Esophagus muscularis mucosa (tissue), 4 donors: ENCODE results near the gene SZT2. TPM values are rescaled to one million over a fixed set of nuclear protein-coding genes. Genes with fewer than 3 reads are reported as not detected.
"Not testable (repeated sequence)": the region's sequence is repeated elsewhere in the genome, so short reads cannot be mapped to it uniquely, and the experiment has no call there.

Experiments used
- DNase-seq: peaks from one replicate; pipeline ENCODE4 v3.0.0-alpha.2; 2017; ENCODE audit errors: extremely low spot score
- H3K27ac ChIP-seq, 4 donors: fragments of 200-600 bp; sonication (generic); replicated peaks in 1 of 4; 1 replicate in 3 of 4; 2 replicates in 1 of 4; pipeline ENCODE4 v1.5.1; 2016 to 2019; ENCODE audit warnings: mild to moderate bottlenecking in 1 of 4
- H3K27me3 ChIP-seq, 4 donors: fragments of 200-600 bp; sonication (generic); one replicate each; pipeline versions ENCODE4 v1.5.1 to v1.6.0; 2016 to 2019
- H3K36me3 ChIP-seq, 4 donors: fragments of 200-600 bp; sonication (generic); one replicate each; pipeline ENCODE4 v1.5.1; 2016 to 2019
- H3K4me1 ChIP-seq, 4 donors: fragments of 200-600 bp; sonication (generic); one replicate each; pipeline ENCODE4 v1.5.1; 2016 to 2019
- H3K4me3 ChIP-seq, 4 donors: fragments of 200-600 bp; sonication (generic); 1 replicate in 2 of 4; 2 replicates in 2 of 4; pipeline ENCODE4 v1.5.1; 2016 to 2019; ENCODE audit warnings: mild to moderate bottlenecking in 4 of 4, moderate library complexity in 1 of 4
- H3K9me3 ChIP-seq, 4 donors: fragments of 200-600 bp; sonication (generic); 1 replicate in 3 of 4; 2 replicates in 1 of 4; pipeline ENCODE4 v1.5.1; 2016 to 2019
- CTCF ChIP-seq, 3 experiments: fragments of 200-600 bp in 2 of 3; fragments of 450-650 bp in 1 of 3; sonication (generic) in 2 of 3; IDR thresholded peaks; one replicate each; pipeline ENCODE4 v1.5.1; 2017 to 2019; ENCODE audit warnings: antibody characterized with exemption in 3 of 3, mild to moderate bottlenecking in 2 of 3, moderate library complexity in 1 of 3
- EP300 ChIP-seq: sonication (generic); formaldehyde crosslinking; IDR thresholded peaks from one replicate; pipeline ENCODE4 v1.6.1; 2017; ENCODE audit warnings: antibody characterized with exemption
- POLR2A ChIP-seq: fragments of 450-650 bp; IDR thresholded peaks from one replicate; pipeline ENCODE4 v1.6.1; 2017; ENCODE audit warnings: antibody characterized with exemption, moderate library complexity, mild to moderate bottlenecking, low read depth
- POLR2AphosphoS5 ChIP-seq, 2 donors: sonication (generic); formaldehyde crosslinking; IDR thresholded peaks; one replicate each; pipeline ENCODE4 v1.6.1; 2017; ENCODE audit warnings: antibody characterized with exemption in 2 of 2
- WGBS: methylation state at CpG from one replicate; pipeline ENCODE4 v1.1.5; 2018; 5-methylcytosine and 5-hydroxymethylcytosine counted together
- intact Hi-C: fragments of 100-400 bp; cut with DNase I; formaldehyde crosslinking; loops from one replicate; pipeline ENCODE4 v1.15.1; 2023
- total RNA-seq, 4 donors: library from RNA; depleted of rRNA; stranded (reverse); fragments of >200 nt; gene quantifications; one replicate each; pipeline versions ENCODE4 v1.1.0 to v1.2.1, GENCODE V29; 2016

SZT2 gene
- total RNA-seq, 4 donors from 2014 or later, result 25.2 to 45.9 (median 31.3) TPM

- DNase-seq, result peak; percentile 97
- intact Hi-C loops, result no loop called here
- Histone ChIP-seq H3K27me3 (no peaks in the 10 kb centered on the region), H3K4me3 (peak within 1 kb of the TSS; percentile 91 to 98 (median 93)), H3K36me3 (peaks cover 24 to 31% (median 29%) of the 10 kb centered on the region in 4 donors), H3K27ac (peak within 1 kb of the TSS; percentile 90 to 96 (median 94)), H3K9me3 (no peaks in the 10 kb centered on the region), H3K4me1 (peaks cover 31 to 41% (median 33%) of the 10 kb centered on the region in 4 donors)
- no peak for TF ChIP-seq POLR2A
- peak; percentile 25 to 32 (median 25) for TF ChIP-seq CTCF (IDR thresholded peaks at IDR 0.05)
- TF ChIP-seq POLR2AphosphoS5 (IDR thresholded peaks at IDR 0.05), result peak; percentile 54 to 91
- WGBS, result 0% methylated on average over 8 of the region's 58 CpGs
Measured at GRCh38 chr1:43367904-43368645, 21.6 kb upstream of the SZT2 start, which contains the start of gene ELOVL1. ELOVL1 (minus strand) TSS chr1:43368011; CDS start chr1:43365609, 2,402 bp downstream.

DNA sequence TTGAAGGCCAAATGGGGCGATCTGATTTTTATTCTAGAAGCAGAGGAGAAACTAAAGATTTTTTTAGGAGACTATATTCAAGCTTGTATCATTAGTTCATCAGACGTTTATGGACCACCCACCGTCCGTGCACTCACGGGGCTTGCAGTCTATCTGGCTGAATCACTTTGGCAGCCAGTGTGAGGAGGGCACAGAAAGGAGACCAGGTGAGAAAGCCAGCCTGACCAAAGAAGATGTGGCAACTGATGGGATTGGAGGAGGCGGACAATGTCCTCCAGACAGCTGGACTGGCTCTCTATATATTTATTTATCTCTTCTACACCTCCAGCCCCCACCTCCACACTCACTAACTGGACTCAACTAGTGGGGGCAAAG, 21.1 kb upstream of the SZT2 start:
- no peaks in the 10 kb centered on the region for H3K9me3 ChIP-seq
- intact Hi-C loops, result no loop called here
- H3K4me1 ChIP-seq, result peaks cover 31 to 46% (median 38%) of the 10 kb centered on the region in 4 donors
- H3K36me3 ChIP-seq, result peaks cover 18 to 25% (median 24%) of the 10 kb centered on the region in 4 donors
- DNase-seq, result no peak
- TF ChIP-seq POLR2AphosphoS5 (IDR thresholded peaks at IDR 0.05) (no peak), CTCF (IDR thresholded peaks at IDR 0.05) (no peak), EP300 (no peak)
- WGBS, result 9% methylated on average over 6 of the region's 6 CpGs
- peak overlapping the region; percentile 90 to 96 (median 94) for H3K27ac ChIP-seq
- H3K27me3 ChIP-seq, result no peaks in the 10 kb centered on the region
- H3K4me3 ChIP-seq, result peak overlapping the region; percentile 91 to 98 (median 93)

- intact Hi-C loops, DNase-seq, H3K9me3 ChIP-seq, H3K4me3 ChIP-seq, H3K27me3 ChIP-seq, H3K27ac ChIP-seq: not testable (repeated sequence)
- Histone ChIP-seq H3K36me3 (peaks cover 7 to 19% (median 12%) of the 10 kb centered on the region in 4 donors), H3K4me1 (peaks cover 31 to 47% (median 41%) of the 10 kb centered on the region in 4 donors)
- 89% methylated on average over 6 of the region's 6 CpGs for WGBS
Measured at GRCh38 chr1:43369779-43370178, 19.9 kb upstream of the SZT2 start.

- intact Hi-C loops, result no loop called here
- TF ChIP-seq POLR2A, result no peak
- no peak for TF ChIP-seq CTCF (IDR thresholded peaks at IDR 0.05)
- no peak for TF ChIP-seq POLR2AphosphoS5 (IDR thresholded peaks at IDR 0.05)
- Histone ChIP-seq H3K9me3 (no peaks in the 10 kb centered on the region), H3K4me1 (peaks cover 30 to 43% (median 40%) of the 10 kb centered on the region in 4 donors), H3K36me3 (peaks cover 0 to 11% (median 4%) of the 10 kb centered on the region in 4 donors), H3K27me3 (no peaks in the 10 kb centered on the region), H3K4me3 (no peak overlapping the region), H3K27ac (no peak overlapping the region)
- WGBS, result 93% methylated on average over 4 of the region's 4 CpGs
- no peak for DNase-seq
Measured at GRCh38 chr1:43370564-43370963, 19.1 kb upstream of the SZT2 start.

- WGBS, result 95% methylated on average over 5 of the region's 5 CpGs
- peak overlapping the region in 2 of 4 donors; percentile 33 to 47 for H3K27ac ChIP-seq
Measured at GRCh38 chr1:43372172-43372571, 17.5 kb upstream of the SZT2 start.

More at GRCh38 chr1:43372172-43372571, 17.5 kb upstream of the SZT2 start:
- DNase-seq, result no peak
- H3K36me3 ChIP-seq, result peaks cover 0 to 12% (median 0%) of the 10 kb centered on the region in 4 donors
- no peak overlapping the region for H3K4me3 ChIP-seq
- TF ChIP-seq POLR2AphosphoS5 (IDR thresholded peaks at IDR 0.05), result no peak
- TF ChIP-seq POLR2A, result no peak
- no peak for TF ChIP-seq CTCF (IDR thresholded peaks at IDR 0.05)
- no peak for TF ChIP-seq EP300
- no peaks in the 10 kb centered on the region for H3K9me3 ChIP-seq
- peaks cover 14 to 27% (median 25%) of the 10 kb centered on the region in 4 donors for H3K4me1 ChIP-seq
- intact Hi-C loops, result no loop called here
- no peaks in the 10 kb centered on the region for H3K27me3 ChIP-seq
